HepG2 (cell line): Measurements from ENCODE around the gene STYXL1. TPM values are rescaled to one million over a fixed set of nuclear protein-coding genes. Genes with fewer than 3 reads are reported as not detected.

Source experiments
- ARNT ChIP-seq: fragments of 450-650 bp; IDR thresholded peaks from 2 replicates; pipeline ENCODE4 v1.6.1; 2017
- ARNTL ChIP-seq: sonication (generic); formaldehyde crosslinking; IDR thresholded peaks from 2 replicates; pipeline ENCODE4 v1.4.0; 2020; ENCODE audit warnings: mild to moderate bottlenecking, missing genetic modification reagents
- ATRX ChIP-seq: sonication (generic); formaldehyde crosslinking; IDR thresholded peaks from 2 replicates; pipeline ENCODE4 v1.4.0; 2020; ENCODE audit warnings: missing genetic modification reagents, borderline replicate concordance
- CBX5 ChIP-seq: sonication (generic); formaldehyde crosslinking; IDR thresholded peaks from 2 replicates; pipeline ENCODE4 v1.4.0; 2020; ENCODE audit warnings: missing genetic modification reagents, borderline replicate concordance
- CSRNP1 ChIP-seq: sonication (generic); formaldehyde crosslinking; IDR thresholded peaks from 2 replicates; pipeline ENCODE4 v1.8.1; 2023; ENCODE audit warnings: mild to moderate bottlenecking, missing genetic modification reagents
- EP300 ChIP-seq, 3 experiments: sonication (generic) in 1 of 3; formaldehyde crosslinking in 1 of 3; IDR thresholded peaks; 2 replicates each; pipeline versions ENCODE4 v1.5.1 to v1.6.1; 2011 to 2020; ENCODE audit warnings: low read depth in 2 of 3, low read length in 2 of 3, borderline replicate concordance in 1 of 3, improper control_type of control experiment in 1 of 3, mild to moderate bottlenecking in 1 of 3, missing genetic modification reagents in 1 of 3, moderate library complexity in 1 of 3
- ETV5 ChIP-seq: IDR thresholded peaks from 2 replicates; pipeline ENCODE4 v1.6.1; 2018; ENCODE audit warnings: missing biosample characterization, missing genetic modification reagents, inconsistent platforms, borderline replicate concordance
- HBP1 ChIP-seq: IDR thresholded peaks from 2 replicates; pipeline ENCODE4 v1.6.1; 2016; ENCODE audit warnings: low read depth, control low read depth
- HDAC1 ChIP-seq: sonication (generic); formaldehyde crosslinking; IDR thresholded peaks from 2 replicates; pipeline ENCODE4 v1.5.1; 2020; ENCODE audit warnings: mild to moderate bottlenecking, missing genetic modification reagents
- HNF1A ChIP-seq, 2 experiments: sonication (generic) in 1 of 2; formaldehyde crosslinking in 1 of 2; IDR thresholded peaks; 2 replicates each; pipeline versions ENCODE4 v1.4.0 to v1.6.1; 2016 to 2020; ENCODE audit warnings: borderline replicate concordance in 1 of 2, low read depth in 1 of 2, mild to moderate bottlenecking in 1 of 2, missing genetic modification reagents in 1 of 2
- MED1 ChIP-seq: sonication (generic); formaldehyde crosslinking; IDR thresholded peaks from 2 replicates; pipeline ENCODE4 v1.4.0; 2020; ENCODE audit warnings: missing genetic modification reagents
- RNF2 ChIP-seq: fragments of 450-650 bp; conservative IDR thresholded peaks from 2 replicates; pipeline ENCODE4 v1.6.1; 2016; ENCODE audit warnings: low read depth
- SAP130 ChIP-seq: IDR thresholded peaks from 2 replicates; pipeline ENCODE4 v1.6.1; 2016; ENCODE audit warnings: low read depth
- WIZ ChIP-seq: sonication (generic); formaldehyde crosslinking; IDR thresholded peaks from 2 replicates; pipeline ENCODE4 v1.5.1; 2020; ENCODE audit warnings: mild to moderate bottlenecking, missing genetic modification reagents
- ZFP90 ChIP-seq: sonication (generic); formaldehyde crosslinking; IDR thresholded peaks from 2 replicates; pipeline ENCODE4 v1.8.0; 2022; ENCODE audit warnings: missing genetic modification reagents, mild to moderate bottlenecking, inconsistent platforms, borderline replicate concordance
- ZNF121 ChIP-seq: sonication (generic); formaldehyde crosslinking; IDR thresholded peaks from 2 replicates; pipeline ENCODE4 v1.5.0; 2020; ENCODE audit warnings: mild to moderate bottlenecking, missing genetic modification reagents
- ZNF510 ChIP-seq: sonication (generic); formaldehyde crosslinking; IDR thresholded peaks from 2 replicates; pipeline ENCODE4 v1.4.0; 2020; ENCODE audit warnings: low read depth, mild to moderate bottlenecking, missing genetic modification reagents
- ZNF530 ChIP-seq: sonication (generic); formaldehyde crosslinking; IDR thresholded peaks from 2 replicates; pipeline ENCODE4 v1.5.0; 2020; ENCODE audit warnings: low read depth, mild to moderate bottlenecking, missing genetic modification reagents
- ZNF672 ChIP-seq: sonication (generic); formaldehyde crosslinking; IDR thresholded peaks from 2 replicates; pipeline ENCODE4 v1.8.1; 2022; ENCODE audit warnings: missing genetic modification reagents
- ZNF816 ChIP-seq: sonication (generic); formaldehyde crosslinking; IDR thresholded peaks from 2 replicates; pipeline ENCODE4 v1.8.0; 2022; ENCODE audit warnings: missing genetic modification reagents, mild to moderate bottlenecking, borderline replicate concordance
- ZSCAN12 ChIP-seq: sonication (generic); formaldehyde crosslinking; IDR thresholded peaks from 2 replicates; pipeline ENCODE4 v1.9.0; 2021; ENCODE audit warnings: mild to moderate bottlenecking, missing genetic modification reagents
- ZSCAN20 ChIP-seq: sonication (generic); formaldehyde crosslinking; IDR thresholded peaks from 2 replicates; pipeline ENCODE4 v1.4.0; 2020; ENCODE audit warnings: missing genetic modification reagents, mild to moderate bottlenecking, borderline replicate concordance
- polyA plus RNA-seq, 8 experiments: library from polyadenylated mRNA; depleted of rRNA in 3 of 8; stranded (reverse) in 7 of 8; unstranded in 1 of 8; fragments of >200 nt; fragmentation: Illumina TruSeq in 4 of 8; extraction: Trizol in 4 of 8; gene quantifications; 2 replicates each; pipeline versions ENCODE4 v1.2.1 to v1.2.3, GENCODE V29; 2011 to 2016; ENCODE audit warnings: low read depth in 4 of 8, missing spikeins in 1 of 8, mixed read lengths in 1 of 8; ENCODE audit not compliant: insufficient read depth in 1 of 8
- total RNA-seq, 5 experiments: library from RNA; depleted of rRNA; stranded (reverse); fragments of >200 nt; fragmentation: Illumina TruSeq; extraction: Trizol; gene quantifications; 2 replicates each; pipeline ENCODE4 v1.2.3, GENCODE V29; 2016; ENCODE audit warnings: low read depth in 1 of 5

The STYXL1 gene
- total and polyA plus RNA-seq, 2 of the 13 experiments (the other 11 are each of a cell fraction or from before 2014, with no cell fraction given), result 23.9 to 38.3 TPM

- TF ChIP-seq ETV5 (CRISPR knock-in tag), result 0 out of 2 replicates have a peak, but pooled peaks have one; percentile 8
- TF ChIP-seq CBX5 (CRISPR knock-in tag), result no peak
- TF ChIP-seq ARNT, result no peak
- peak; percentile 74 for TF ChIP-seq ZSCAN20 (CRISPR knock-in tag)
- peak; percentile 74 for TF ChIP-seq SAP130
- TF ChIP-seq RNF2, result no peak
- TF ChIP-seq EP300 (IDR thresholded peaks at IDR 0.05; ENCODE audit: low read depth in 2 of 2, low read length in 2 of 2), result 0 out of 4 replicates have a peak, but pooled peaks of 1 of the 2 experiments have one; percentile 19
- TF ChIP-seq EP300 (CRISPR knock-in tag; IDR thresholded peaks at IDR 0.05; ENCODE audit: borderline replicate concordance), result peak; percentile 18; the same call in 1 of the 2 replicates
- no peak for TF ChIP-seq ARNTL (CRISPR knock-in tag)
- TF ChIP-seq HNF1A (IDR thresholded peaks at IDR 0.05; ENCODE audit: low read depth), result no peak
- TF ChIP-seq HNF1A (CRISPR knock-in tag; IDR thresholded peaks at IDR 0.05; ENCODE audit: borderline replicate concordance), result 0 out of 2 replicates have a peak, but pooled peaks have one; percentile 15
- TF ChIP-seq HBP1 (CRISPR knock-in tag), result 0 out of 2 replicates have a peak, but pooled peaks have one; percentile 28
- peak; percentile 57 for TF ChIP-seq HDAC1 (CRISPR knock-in tag)
- peak; percentile 61 for TF ChIP-seq MED1 (CRISPR knock-in tag)
- TF ChIP-seq CSRNP1 (CRISPR knock-in tag), result peak; percentile 13; the same call in 1 of the 2 replicates
- no peak for TF ChIP-seq ZNF530 (CRISPR knock-in tag)
- 0 out of 2 replicates have a peak, but pooled peaks have one; percentile 54 for TF ChIP-seq WIZ (CRISPR knock-in tag)
- TF ChIP-seq ZNF510 (CRISPR knock-in tag), result no peak
- no peak for TF ChIP-seq ATRX (CRISPR knock-in tag)
- TF ChIP-seq ZNF121 (CRISPR knock-in tag), result peak; percentile 29; the same call in 1 of the 2 replicates
- TF ChIP-seq ZFP90 (CRISPR knock-in tag), result 0 out of 2 replicates have a peak, but pooled peaks have one; percentile 15
- TF ChIP-seq ZNF816 (CRISPR knock-in tag), result 0 out of 2 replicates have a peak, but pooled peaks have one; percentile 39
- no peak for TF ChIP-seq ZNF672 (CRISPR knock-in tag)
- no peak for TF ChIP-seq ZSCAN12 (CRISPR knock-in tag)
Observed at GRCh38 chr7:75993689-75994387, 54.0 kb downstream of the STYXL1 start (continued).
